Kidney (tissue), 14 donors: Measurements from ENCODE around the gene TNFRSF8. TPM values are rescaled to one million over a fixed set of nuclear protein-coding genes. Genes with fewer than 3 reads are reported as not detected.

Experiments
- DNase-seq, 5 donors: peaks; one replicate each; pipeline ENCODE4 v3.0.0-alpha.2; 2013 to 2020
- FAIRE-seq: peaks from 2 replicates; lab custom pipeline; 2012; peaks lifted over from hg19 to GRCh38; lab: Jason Lieb, UNC
- H3K27ac ChIP-seq, 2 donors: one replicate each; pipeline ENCODE4 v1.7.0; 2013; ENCODE audit warnings: low read depth in 2 of 2, low read length in 2 of 2, inconsistent platforms in 1 of 2
- H3K27me3 ChIP-seq: one replicate; pipeline ENCODE4 v1.7.1; 2013; ENCODE audit warnings: low read length, inconsistent platforms; ENCODE audit not compliant: control insufficient read depth, insufficient read depth
- H3K36me3 ChIP-seq, 3 donors: one replicate each; pipeline versions ENCODE4 v1.7.0 to v1.7.1; 2013; ENCODE audit warnings: low read length in 3 of 3, control low read depth in 1 of 3, inconsistent platforms in 1 of 3; ENCODE audit not compliant: insufficient read depth in 3 of 3, control insufficient read depth in 2 of 3
- H3K4me1 ChIP-seq, 3 donors: one replicate each; pipeline versions ENCODE4 v1.7.0 to v1.7.1; 2013; ENCODE audit warnings: low read length in 3 of 3, inconsistent platforms in 1 of 3, low read depth in 1 of 3; ENCODE audit not compliant: control insufficient read depth in 2 of 3, insufficient read depth in 2 of 3
- H3K4me3 ChIP-seq, 3 donors: one replicate each; pipeline versions ENCODE4 v1.7.0 to v1.8.1; 2013; ENCODE audit warnings: low read length in 3 of 3, control low read depth in 1 of 3, inconsistent platforms in 1 of 3
- H3K9ac ChIP-seq, 3 donors: one replicate each; pipeline versions ENCODE4 v1.7.0 to v1.7.1; 2013; ENCODE audit warnings: low read length in 3 of 3, control low read depth in 1 of 3, inconsistent platforms in 1 of 3
- H3K9me3 ChIP-seq, 3 donors: one replicate each; pipeline versions ENCODE4 v1.7.0 to v1.7.1; 2013; ENCODE audit warnings: low read length in 3 of 3, control low read depth in 1 of 3, inconsistent platforms in 1 of 3; ENCODE audit not compliant: control insufficient read depth in 2 of 3, insufficient read depth in 1 of 3
- CTCF ChIP-seq: IDR thresholded peaks from 3 replicates; pipeline ENCODE4 v1.5.1; 2012; ENCODE audit warnings: mild to moderate bottlenecking, moderate library complexity, borderline replicate concordance; ENCODE audit not compliant: insufficient read depth; ENCODE audit errors: extremely low read depth
- intact Hi-C: fragments of 100-400 bp; cut with DNase I; formaldehyde crosslinking; loops from one replicate; pipeline ENCODE4 v1.11.1; 2022
- polyA plus RNA-seq: library from polyadenylated mRNA; stranded (reverse); fragments of 350-450 nt; fragmentation: Illumina TruSeq; extraction: RNeasy Lipid Tissue Mini Kit (QIAGEN cat#74804); gene quantifications from one replicate; pipeline ENCODE4 v1.2.3, GENCODE V29; 2014; ENCODE audit warnings: low read depth, low replicate concordance; ENCODE audit not compliant: insufficient read depth
- total RNA-seq: library from RNA; stranded (reverse); fragmentation: NEBNext Ultra II Directional; extraction: Animal tissue kit (Norgen Biotek cat#: 25700); gene quantifications from one replicate; pipeline ENCODE4 v1.2.1, GENCODE V29; 2021
- donor health status: control.
- donor health status: control.
- donor health status: control.
- donor health status: control.
- donor health status: control.
- donor health status: DM: yes; HTN: yes; CAD: no.
- donor health status: Normal renal cell carcinoma (clear cell type).

The TNFRSF8 gene
- total and polyA plus RNA-seq, 2 donors from 2014 or later = 0.94 to 0.97 TPM

GRCh38 chr1:12185036-12185917, 122.2 kb downstream of the TNFRSF8 start:
- H3K9me3 ChIP-seq = no peaks in the 10 kb centered on the region
- H3K4me1 ChIP-seq = peaks cover 0 to 32% (median 0%) of the 10 kb centered on the region in 3 donors
- intact Hi-C loops = no loop called here
- no peak for TF ChIP-seq CTCF
- peak overlapping the region; percentile 83 to 94 for H3K27ac ChIP-seq
- no peak overlapping the region for H3K9ac ChIP-seq
- FAIRE-seq = no peak
- H3K27me3 ChIP-seq = no peaks in the 10 kb centered on the region
- H3K4me3 ChIP-seq = no peak overlapping the region
- peaks cover 0 to 2% (median 0%) of the 10 kb centered on the region in 3 donors for H3K36me3 ChIP-seq
- no peak for DNase-seq

- no peaks in the 10 kb centered on the region for H3K9me3 ChIP-seq
- intact Hi-C loops = no loop called here
- peaks cover 0 to 2% (median 0%) of the 10 kb centered on the region in 3 donors for H3K36me3 ChIP-seq
- TF ChIP-seq CTCF = no peak
- H3K27ac ChIP-seq = peak overlapping the region in 1 of 2 donors; percentile 94
- peaks cover 0 to 29% (median 0%) of the 10 kb centered on the region in 3 donors for H3K4me1 ChIP-seq
- DNase-seq (no peak), FAIRE-seq (no peak)
- H3K9ac ChIP-seq = no peak overlapping the region
- H3K27me3 ChIP-seq = no peaks in the 10 kb centered on the region
- H3K4me3 ChIP-seq = no peak overlapping the region
Measured at GRCh38 chr1:12185918-12186678, 123.0 kb downstream of the TNFRSF8 start.

- intact Hi-C loops = no loop called here
- peaks cover 0 to 29% (median 0%) of the 10 kb centered on the region in 3 donors for H3K4me1 ChIP-seq
Measured at GRCh38 chr1:12186679-12186985, 123.5 kb downstream of the TNFRSF8 start.

More at GRCh38 chr1:12186679-12186985, 123.5 kb downstream of the TNFRSF8 start:
- DNase-seq = no peak
- no peak for FAIRE-seq
- Histone ChIP-seq H3K27ac (no peak overlapping the region), H3K4me3 (no peak overlapping the region), H3K9ac (no peak overlapping the region), H3K27me3 (no peaks in the 10 kb centered on the region), H3K9me3 (no peaks in the 10 kb centered on the region), H3K36me3 (peaks cover 0 to 2% (median 0%) of the 10 kb centered on the region in 3 donors)
- no peak for TF ChIP-seq CTCF
